Pancreas (tissue), 10 donors: Measurements from ENCODE around the gene ERMP1. TPM values are rescaled to one million over a fixed set of nuclear protein-coding genes. Genes with fewer than 3 reads are reported as not detected.

Experiments used
- ATAC-seq, 4 donors: fragments of 200-7000 bp; cut with Tn5 transposase; one replicate each; pipeline versions ENCODE4 v1.8.0 to v1.9.1; 2020; ENCODE audit warnings: mild to moderate bottlenecking in 4 of 4, moderate library complexity in 4 of 4
- DNase-seq, 6 donors: peaks; one replicate each; pipeline ENCODE4 v3.0.0-alpha.2; 2020
- FAIRE-seq: peaks from 2 replicates; lab custom pipeline; 2012; peaks lifted over from hg19 to GRCh38; lab: Jason Lieb, UNC
- H3K27ac ChIP-seq, 4 donors: fragments of 200-600 bp; sonication (generic); 1 replicate in 3 of 4; 2 replicates in 1 of 4; pipeline versions ENCODE4 v1.5.0 to v1.8.0; 2020
- H3K27me3 ChIP-seq, 4 donors: fragments of 200-600 bp; one replicate each; pipeline ENCODE4 v1.8.0; 2021
- H3K36me3 ChIP-seq, 3 donors: fragments of 200-600 bp; sonication (generic) in 1 of 3; one replicate each; pipeline versions ENCODE4 v1.5.0 to v1.8.0; 2020 to 2021
- H3K4me1 ChIP-seq, 3 donors: fragments of 200-600 bp; one replicate each; pipeline ENCODE4 v1.8.0; 2021
- H3K4me3 ChIP-seq, 4 donors: fragments of 200-600 bp; sonication (generic) in 2 of 4; one replicate each; pipeline versions ENCODE4 v1.5.0 to v1.8.0; 2020 to 2021
- H3K9me3 ChIP-seq, 4 donors: fragments of 200-600 bp; one replicate each; pipeline ENCODE4 v1.8.0; 2021
- CTCF ChIP-seq, 4 donors: fragments of 200-600 bp; sonication (generic) in 3 of 4; IDR thresholded peaks; one replicate each; pipeline versions ENCODE4 v1.5.0 to v1.8.0; 2021; ENCODE audit warnings: antibody characterized with exemption in 4 of 4
- WGBS, 2 donors: extraction: QIAGEN DNeasy Blood & Tissue Kit; methylation state at CpG; one replicate each; pipeline ENCODE4 v1.1.7; 2013; 5-methylcytosine and 5-hydroxymethylcytosine counted together
- intact Hi-C, 3 donors: fragments of 100-400 bp; cut with DNase I; formaldehyde crosslinking; loops; one replicate each; pipeline versions ENCODE4 v1.11.1 to v1.14.2; 2022
- polyA plus RNA-seq, 2 donors: library from polyadenylated mRNA; stranded (reverse); fragments of 200-250 nt; gene quantifications; one replicate each; pipeline ENCODE4 v1.2.3, GENCODE V29; 2013
- total RNA-seq, 6 donors: library from RNA; stranded (reverse); fragmentation: NEBNext Ultra II Directional in 4 of 6; extraction: Animal tissue kit (Norgen Biotek cat#: 25700) in 4 of 6; gene quantifications; one replicate each; pipeline versions ENCODE4 v1.2.1 to v1.2.4, GENCODE V29; 2021 to 2023
- donor health status: healthy with polysubstance abuse.
- donor health status: DM: no; HTN: no; CAD: no; lungs with moderate emphysema.
- donor health status: DM: no; HTN: no; CAD: no.
- donor health status: control.
- donor health status: control.
- donor health status: Bipolar disorder and iron deficiency.
- donor health status: DM: yes; HTN: yes; CAD: no.
- donor health status: DM: no; HTN: no; CAD: no.
- donor health status: DM: no; HTN: no; CAD: no.
- donor health status: DM: yes; HTN: yes; CAD: no.

The ERMP1 gene
- total and polyA plus RNA-seq, 8 donors, result 2.1 to 15.5 (median 7.7) TPM

GRCh38 chr9:5866272-5866671 is 33.4 kb upstream of the ERMP1 start:
- H3K27ac ChIP-seq, result no peak overlapping the region
- 95 to 98% methylated on average over 2 of the region's 2 CpGs for WGBS, 2 donors
- intact Hi-C loops, result no loop called here
- DNase-seq, result no peak
- H3K36me3 ChIP-seq, result no peaks in the 10 kb centered on the region
- no peak overlapping the region for H3K4me3 ChIP-seq
- no peaks in the 10 kb centered on the region for H3K4me1 ChIP-seq
- no peaks in the 10 kb centered on the region for H3K9me3 ChIP-seq
- H3K27me3 ChIP-seq, result no peaks in the 10 kb centered on the region
- no peak for FAIRE-seq
- no peak for TF ChIP-seq CTCF (IDR thresholded peaks at IDR 0.05)
- no peak for ATAC-seq

- intact Hi-C loops, result no loop called here
- no peaks in the 10 kb centered on the region for H3K27me3 ChIP-seq
- H3K4me1 ChIP-seq, result no peaks in the 10 kb centered on the region
- no peaks in the 10 kb centered on the region for H3K36me3 ChIP-seq
- FAIRE-seq, result no peak
- TF ChIP-seq CTCF (IDR thresholded peaks at IDR 0.05), result no peak
- ATAC-seq, result no peak
- H3K4me3 ChIP-seq, result no peak overlapping the region
- 83 to 84% methylated on average over 4 of the region's 4 CpGs for WGBS, 2 donors
- H3K9me3 ChIP-seq, result no peaks in the 10 kb centered on the region
- no peak overlapping the region for H3K27ac ChIP-seq
- DNase-seq, result no peak
Measured at GRCh38 chr9:5864446-5864845, 31.5 kb upstream of the ERMP1 start.

GRCh38 chr9:5863092-5863746 is 30.3 kb upstream of the ERMP1 start:
- H3K27me3 ChIP-seq, result no peaks in the 10 kb centered on the region
- no peaks in the 10 kb centered on the region for H3K9me3 ChIP-seq
- no peak for TF ChIP-seq CTCF (IDR thresholded peaks at IDR 0.05)
- no peaks in the 10 kb centered on the region for H3K36me3 ChIP-seq
- no peak overlapping the region for H3K4me3 ChIP-seq
- H3K4me1 ChIP-seq, result no peaks in the 10 kb centered on the region
- no peak for FAIRE-seq
- ATAC-seq, result peak; percentile 63 to 91 (median 88)
- DNase-seq, result peak in 3 of 6 donors; percentile 28 to 59 (median 44)
- no peak overlapping the region for H3K27ac ChIP-seq
- WGBS, 2 donors, result 7 to 25% methylated on average over 2 of the region's 2 CpGs
- intact Hi-C loops, result no loop called here

GRCh38 chr9:5858833-5859232 is 25.9 kb upstream of the ERMP1 start:
- H3K27ac ChIP-seq, result no peak overlapping the region
- FAIRE-seq (no peak), DNase-seq (no peak), ATAC-seq (no peak)
- WGBS, 2 donors, result 57 to 58% methylated on average over 3 of the region's 3 CpGs
- no peaks in the 10 kb centered on the region for H3K4me1 ChIP-seq
- TF ChIP-seq CTCF (IDR thresholded peaks at IDR 0.05), result no peak
- intact Hi-C loops, result no loop called here
- H3K36me3 ChIP-seq, result no peaks in the 10 kb centered on the region
- H3K27me3 ChIP-seq, result no peaks in the 10 kb centered on the region
- no peak overlapping the region for H3K4me3 ChIP-seq
- no peaks in the 10 kb centered on the region for H3K9me3 ChIP-seq

DNA sequence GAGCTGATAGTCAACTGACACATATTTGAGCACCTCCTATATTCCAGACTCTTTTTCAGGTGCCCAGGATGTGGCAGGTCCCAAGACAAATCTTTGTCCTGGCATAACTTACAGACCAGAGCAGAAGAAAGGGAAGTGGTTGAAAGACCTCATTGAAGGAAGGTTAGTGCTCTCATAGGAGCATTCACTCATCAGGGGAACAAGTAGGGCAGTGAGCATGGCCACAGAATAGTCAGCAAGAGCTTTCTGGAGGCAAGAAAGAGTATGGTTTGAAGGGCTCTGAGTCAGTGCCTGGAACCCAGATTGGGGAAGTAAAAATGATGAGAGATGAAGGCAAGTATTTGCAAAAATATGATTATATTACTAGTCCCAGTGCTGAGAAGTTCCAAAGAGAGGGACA is 25.0 kb upstream of the ERMP1 start:
- no peak for FAIRE-seq
- Histone ChIP-seq H3K27ac (no peak overlapping the region), H3K27me3 (no peaks in the 10 kb centered on the region), H3K36me3 (no peaks in the 10 kb centered on the region), H3K9me3 (no peaks in the 10 kb centered on the region), H3K4me3 (no peak overlapping the region), H3K4me1 (no peaks in the 10 kb centered on the region)
- no peak for TF ChIP-seq CTCF (IDR thresholded peaks at IDR 0.05)
- DNase-seq, result no peak
- ATAC-seq, result peak in 1 of 4 donors; percentile 32
- intact Hi-C loops, result no loop called here
